ENCODE measurements around the gene CREG1.

Gene CREG1

GRCh38 chr1:167529829-167530474, 23.6 kb downstream of the CREG1 start:
- DNase-seq: peak; percentile 44

GRCh38 chr1:167528057-167528728, 25.4 kb downstream of the CREG1 start:
- no peak for DNase-seq

GRCh38 chr1:167526667-167527383, 26.7 kb downstream of the CREG1 start:
- DNase-seq: no peak

- DNase-seq: no peak
Observed at GRCh38 chr1:167524651-167525050, 28.9 kb downstream of the CREG1 start.

GRCh38 chr1:167522246-167522645, 31.3 kb downstream of the CREG1 start:
- DNase-seq: no peak

- DNase-seq: no peak
Observed at GRCh38 chr1:167520711-167521206, 32.8 kb downstream of the CREG1 start.

GRCh38 chr1:167518331-167518700, 35.2 kb downstream of the CREG1 start, which contains the start of gene CD247:
CD247 (minus strand) TSS chr1:167518529; CDS start chr1:167518465, 64 bp downstream.
- no peak for DNase-seq

GRCh38 chr1:167517535-167518330, 35.8 kb downstream of the CREG1 start:
- DNase-seq: no peak

GRCh38 chr1:167516404-167517388, 36.9 kb downstream of the CREG1 start:
- DNase-seq: no peak

GRCh38 chr1:167515893-167516321, 37.7 kb downstream of the CREG1 start:
- DNase-seq: no peak

GRCh38 chr1:167515461-167515860, 38.1 kb downstream of the CREG1 start:
- DNase-seq: no peak

- DNase-seq: no peak
Observed at GRCh38 chr1:167514288-167514687, 39.3 kb downstream of the CREG1 start.

- DNase-seq: no peak
Observed at GRCh38 chr1:167512046-167512654, 41.4 kb downstream of the CREG1 start.

GRCh38 chr1:167511374-167511986, 42.1 kb downstream of the CREG1 start:
- DNase-seq: no peak

- no peak for DNase-seq
Observed at GRCh38 chr1:167510881-167511280, 42.7 kb downstream of the CREG1 start.

GRCh38 chr1:167510244-167510643, 43.3 kb downstream of the CREG1 start:
- DNase-seq: no peak

GRCh38 chr1:167509587-167509986, 44.0 kb downstream of the CREG1 start:
- no peak for DNase-seq

GRCh38 chr1:167507719-167508118, 45.8 kb downstream of the CREG1 start:
- no peak for DNase-seq

GRCh38 chr1:167504467-167504827, 49.1 kb downstream of the CREG1 start:
- DNase-seq: no peak

GRCh38 chr1:167503626-167504466, 49.7 kb downstream of the CREG1 start:
- peak; percentile 60 for DNase-seq

Measured in DMS79 (cell line).